ENCODE data around the gene CAPNS1.
"Not testable (repeated sequence)": the region's sequence is repeated elsewhere in the genome, so short reads cannot be mapped to it uniquely, and the experiment has no call there.

CAPNS1 gene

DNA sequence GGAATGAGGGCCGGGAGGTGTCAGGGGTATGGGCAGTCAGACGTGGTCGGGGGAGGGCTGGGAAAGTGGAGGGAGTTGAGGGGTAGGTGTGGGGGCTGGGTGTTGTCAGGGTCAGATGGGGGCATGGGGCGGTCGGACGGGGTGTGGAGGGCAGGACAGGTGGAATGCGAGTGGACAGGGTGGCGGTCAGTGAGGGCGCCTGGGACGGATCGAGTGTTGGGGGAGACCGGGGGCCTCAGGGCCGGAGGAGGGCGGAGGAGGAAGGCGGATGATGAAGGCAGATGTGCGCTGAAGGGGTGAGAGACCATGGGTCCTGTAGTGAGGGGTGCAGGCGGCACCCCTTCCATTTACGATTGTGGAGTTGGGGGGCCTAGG is 18.9 kb upstream of the CAPNS1 start:
- DNase-seq (ENCODE audit: low read depth): no peak
- H3K4me3 ChIP-seq (ENCODE audit: control insufficient read depth, low read depth, low read length): no peak overlapping the region
- TF ChIP-seq, protein P1, sequence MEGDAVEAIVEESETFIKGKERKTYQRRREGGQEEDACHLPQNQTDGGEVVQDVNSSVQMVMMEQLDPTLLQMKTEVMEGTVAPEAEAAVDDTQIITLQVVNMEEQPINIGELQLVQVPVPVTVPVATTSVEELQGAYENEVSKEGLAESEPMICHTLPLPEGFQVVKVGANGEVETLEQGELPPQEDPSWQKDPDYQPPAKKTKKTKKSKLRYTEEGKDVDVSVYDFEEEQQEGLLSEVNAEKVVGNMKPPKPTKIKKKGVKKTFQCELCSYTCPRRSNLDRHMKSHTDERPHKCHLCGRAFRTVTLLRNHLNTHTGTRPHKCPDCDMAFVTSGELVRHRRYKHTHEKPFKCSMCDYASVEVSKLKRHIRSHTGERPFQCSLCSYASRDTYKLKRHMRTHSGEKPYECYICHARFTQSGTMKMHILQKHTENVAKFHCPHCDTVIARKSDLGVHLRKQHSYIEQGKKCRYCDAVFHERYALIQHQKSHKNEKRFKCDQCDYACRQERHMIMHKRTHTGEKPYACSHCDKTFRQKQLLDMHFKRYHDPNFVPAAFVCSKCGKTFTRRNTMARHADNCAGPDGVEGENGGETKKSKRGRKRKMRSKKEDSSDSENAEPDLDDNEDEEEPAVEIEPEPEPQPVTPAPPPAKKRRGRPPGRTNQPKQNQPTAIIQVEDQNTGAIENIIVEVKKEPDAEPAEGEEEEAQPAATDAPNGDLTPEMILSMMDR (conservative IDR thresholded peaks at IDR 0.05; ENCODE audit: control insufficient read depth, insufficient read depth, low read depth, low read length): no peak

DNA sequence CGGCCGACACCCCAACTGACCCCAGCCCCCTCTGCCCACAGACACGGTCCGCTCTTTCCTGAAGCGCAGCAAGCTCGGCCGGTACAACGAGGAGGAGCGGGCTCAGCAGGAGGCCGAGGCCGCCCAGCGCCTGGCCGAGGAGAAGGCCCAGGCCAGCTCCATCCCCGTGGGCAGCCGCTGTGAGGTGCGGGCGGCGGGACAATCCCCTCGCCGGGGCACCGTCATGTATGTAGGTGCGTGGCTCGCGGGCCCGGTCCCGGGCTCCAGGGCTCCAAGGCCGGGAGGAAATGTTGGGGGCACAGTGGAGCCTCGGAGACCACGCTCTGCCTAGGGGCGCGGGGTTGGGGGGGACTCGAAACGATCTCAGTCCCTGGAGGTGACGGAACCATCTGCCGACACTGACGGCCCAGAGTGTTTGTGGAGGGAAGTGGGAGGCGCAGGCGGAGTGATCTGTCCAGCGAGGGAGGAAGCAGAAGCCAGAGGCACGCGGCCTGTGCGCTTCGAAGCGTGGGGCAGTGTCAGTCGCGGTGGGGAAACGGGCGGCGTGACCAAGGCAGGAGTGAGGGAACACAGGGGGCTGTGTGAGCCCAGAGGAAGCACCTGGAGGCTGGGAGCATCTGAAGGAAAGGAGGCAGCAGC is 18.3 kb upstream of the CAPNS1 start:
- TF ChIP-seq, protein P1 (conservative IDR thresholded peaks at IDR 0.05; ENCODE audit: control insufficient read depth, insufficient read depth, low read depth, low read length): no peak
- H3K4me3 ChIP-seq (ENCODE audit: control insufficient read depth, low read depth, low read length): no peak overlapping the region

DNA sequence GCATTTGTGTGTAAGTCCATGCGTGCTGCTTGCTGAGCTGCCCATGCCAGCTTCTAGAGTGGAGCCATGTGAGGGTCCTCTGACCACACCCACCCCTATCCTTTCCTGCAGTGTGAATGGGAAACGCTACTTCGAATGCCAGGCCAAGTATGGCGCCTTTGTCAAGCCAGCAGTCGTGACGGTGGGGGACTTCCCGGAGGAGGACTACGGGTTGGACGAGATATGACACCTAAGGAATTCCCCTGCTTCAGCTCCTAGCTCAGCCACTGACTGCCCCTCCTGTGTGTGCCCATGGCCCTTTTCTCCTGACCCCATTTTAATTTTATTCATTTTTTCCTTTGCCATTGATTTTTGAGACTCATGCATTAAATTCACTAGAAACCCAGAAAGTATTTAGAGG is 14.3 kb upstream of the CAPNS1 start:
- H3K4me3 ChIP-seq (ENCODE audit: control insufficient read depth, low read depth, low read length): no peak overlapping the region
- TF ChIP-seq, protein P1 (conservative IDR thresholded peaks at IDR 0.05; ENCODE audit: control insufficient read depth, insufficient read depth, low read depth, low read length): no peak
- DNase-seq (ENCODE audit: low read depth): no peak

More for the DNA sequence above, 18.3 kb upstream of the CAPNS1 start:
- DNase-seq (ENCODE audit: low read depth): no peak

DNA sequence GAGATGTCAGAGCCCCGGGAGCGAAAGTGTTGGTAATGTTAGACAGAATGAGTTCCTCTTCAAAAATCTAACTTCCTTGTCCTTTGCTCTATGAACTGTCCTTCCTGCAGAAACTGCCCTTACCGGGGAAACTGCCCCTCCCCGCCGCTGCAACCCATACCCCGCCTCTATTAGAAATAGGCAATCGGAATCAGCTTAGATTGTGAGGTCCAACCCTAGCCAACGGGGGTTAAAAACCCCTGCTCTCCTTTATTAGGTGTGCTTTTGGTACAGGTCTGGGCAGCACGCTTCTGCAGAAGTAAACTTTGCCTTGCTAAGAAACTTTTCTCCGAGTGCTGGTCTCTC is 11.5 kb upstream of the CAPNS1 start:
- H3K4me3 ChIP-seq (ENCODE audit: control insufficient read depth, low read depth, low read length): peak overlapping the region; percentile 58
- DNase-seq (ENCODE audit: low read depth): no peak
- TF ChIP-seq, protein P1 (conservative IDR thresholded peaks at IDR 0.05; ENCODE audit: control insufficient read depth, insufficient read depth, low read depth, low read length): no peak

DNA sequence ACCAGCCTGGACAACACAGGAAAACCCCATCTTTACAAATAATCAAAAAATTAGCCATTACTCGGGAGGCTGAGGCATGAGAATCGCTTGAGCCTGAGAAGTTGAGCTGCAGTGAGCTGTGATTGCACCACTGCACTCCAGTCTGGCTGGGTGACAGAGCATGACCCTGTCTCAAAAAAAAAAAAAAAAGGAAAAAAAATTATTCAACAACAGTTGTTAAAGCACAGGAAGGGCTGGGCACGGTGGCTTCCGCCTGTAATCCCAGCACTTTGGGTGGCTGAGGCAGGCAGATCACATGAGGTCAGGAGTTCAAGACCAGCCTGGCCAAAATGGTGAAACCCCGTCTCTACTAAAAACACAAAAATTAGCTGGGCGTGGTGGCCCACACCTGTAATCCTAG is 8.6 kb upstream of the CAPNS1 start:
- DNase-seq (ENCODE audit: low read depth); H3K4me3 ChIP-seq (ENCODE audit: control insufficient read depth, low read depth, low read length): not testable (repeated sequence)

DNA sequence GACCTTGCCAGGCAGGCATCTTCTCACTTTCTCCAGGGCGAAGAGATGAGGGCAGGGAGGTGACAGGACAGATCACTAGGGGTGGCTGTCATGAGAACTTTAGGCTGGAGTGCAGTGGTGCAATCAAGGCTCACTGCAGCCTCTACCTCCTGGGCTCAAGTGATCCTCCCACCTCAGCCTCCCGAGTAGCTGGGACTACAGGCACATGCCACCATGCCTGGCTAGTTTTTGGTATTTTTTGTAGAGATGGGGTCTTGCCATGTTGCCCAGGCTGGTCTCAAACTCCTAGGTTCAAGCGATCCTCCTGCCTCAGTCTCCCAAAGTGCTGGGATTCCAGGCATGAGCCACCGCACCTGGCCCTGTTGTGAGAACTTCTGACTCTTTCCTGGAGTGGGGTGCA is 5.0 kb upstream of the CAPNS1 start:
- not testable (repeated sequence) for DNase-seq (ENCODE audit: low read depth); H3K4me3 ChIP-seq (ENCODE audit: control insufficient read depth, low read depth, low read length)

DNA sequence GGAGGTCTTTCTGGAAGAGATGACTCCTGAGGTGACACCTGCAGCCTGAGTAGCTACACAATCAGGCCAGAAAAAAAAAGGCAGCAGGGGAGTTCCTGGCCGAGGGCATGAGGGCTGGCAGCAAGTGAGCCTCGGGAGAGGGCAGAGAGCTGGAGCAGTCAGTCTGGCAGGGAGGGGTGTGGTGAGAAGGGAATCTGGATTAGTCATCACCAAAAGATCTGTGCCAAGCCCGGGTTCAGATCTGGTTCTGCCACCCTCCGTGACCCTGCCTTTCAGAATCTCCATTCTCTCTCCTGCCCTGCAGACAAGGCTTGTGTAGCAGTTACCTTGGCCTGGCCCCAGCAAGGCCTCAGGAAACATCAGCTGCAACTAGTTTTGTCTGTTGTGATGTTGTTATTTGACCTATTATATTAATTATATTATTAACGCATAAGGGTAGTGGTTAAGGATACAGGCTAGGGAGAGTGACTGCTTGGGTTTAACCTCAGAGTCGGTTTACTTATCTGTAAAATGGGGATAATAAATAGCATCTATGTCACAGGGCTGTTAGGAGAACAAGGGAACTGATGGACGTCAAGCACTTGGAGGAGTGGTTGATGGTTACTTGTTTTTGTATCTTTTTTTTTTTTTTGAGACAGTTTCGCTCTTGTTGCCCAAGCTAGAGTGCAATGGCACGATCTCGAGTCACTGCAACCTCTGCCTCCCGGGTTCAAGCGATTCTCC is 2.7 kb upstream of the CAPNS1 start:
- DNase-seq (ENCODE audit: low read depth): peak; percentile 42

More for the DNA sequence above, 2.7 kb upstream of the CAPNS1 start:
- TF ChIP-seq, protein P1 (conservative IDR thresholded peaks at IDR 0.05; ENCODE audit: control insufficient read depth, insufficient read depth, low read depth, low read length): no peak
- H3K4me3 ChIP-seq (ENCODE audit: control insufficient read depth, low read depth, low read length): no peak overlapping the region
